ENCODE results near the gene PADI1.

DNA sequence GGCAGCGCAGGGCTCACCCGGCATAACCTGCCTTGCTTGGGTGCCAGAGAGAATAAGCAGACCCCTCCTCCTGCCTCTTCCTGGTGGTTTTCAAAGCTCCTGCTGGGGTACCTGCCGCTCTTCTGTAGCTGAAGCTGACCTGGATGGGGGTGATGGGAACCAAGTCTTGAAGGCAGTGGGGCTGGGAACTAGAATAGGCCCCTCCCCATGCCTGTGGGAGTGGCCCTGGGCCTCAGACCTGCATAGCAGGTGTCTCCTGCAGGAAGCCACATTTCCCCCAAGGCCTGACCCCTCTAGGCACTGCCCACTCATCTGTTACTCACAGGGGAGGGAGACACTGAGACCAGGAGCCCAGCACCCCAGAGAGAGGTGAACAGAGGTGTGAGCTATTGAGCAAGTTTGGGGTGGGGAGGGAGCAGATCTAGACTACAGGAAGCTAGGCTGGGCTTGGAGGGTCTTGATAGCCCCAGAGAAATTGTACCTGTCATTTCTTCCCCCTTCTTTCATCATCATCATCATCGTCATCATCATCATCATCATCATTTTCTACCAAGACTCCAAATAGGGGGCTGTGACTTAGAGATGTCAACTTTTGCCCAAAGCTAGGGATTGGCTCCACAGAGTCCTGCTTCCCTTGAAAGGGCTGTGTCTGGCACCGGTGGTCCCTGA, 10.1 kb downstream of the PADI1 start:
- TF ChIP-seq, protein P1, sequence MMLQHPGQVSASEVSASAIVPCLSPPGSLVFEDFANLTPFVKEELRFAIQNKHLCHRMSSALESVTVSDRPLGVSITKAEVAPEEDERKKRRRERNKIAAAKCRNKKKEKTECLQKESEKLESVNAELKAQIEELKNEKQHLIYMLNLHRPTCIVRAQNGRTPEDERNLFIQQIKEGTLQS (IDR thresholded peaks at IDR 0.05) = no peak
- TF ChIP-seq SP1 (IDR thresholded peaks at IDR 0.05) = no peak

All from liver (tissue), 1 donor.